Measurements from ENCODE around the gene TTC34. TPM values are rescaled to one million over a fixed set of nuclear protein-coding genes. Genes with fewer than 3 reads are reported as not detected.
A peak's percentile ranks its signal among the peaks of the same experiment; 100 is the strongest.

The TTC34 gene
- total RNA-seq, 1 donor from 2014 or later: 3.6 TPM

- Mint-ChIP-seq H3K4me3 (no peak overlapping the region), H3K9me3 (peaks cover 18% of the 10 kb centered on the region), H3K27me3 (ENCODE audit: low read depth) (no peaks in the 10 kb centered on the region), H3K36me3 (peaks cover 5% of the 10 kb centered on the region), H3K27ac (no peak overlapping the region), H3K4me1 (peaks cover 6% of the 10 kb centered on the region)
- no peak for TF ChIP-seq CTCF (IDR thresholded peaks at IDR 0.05; ENCODE audit: unreplicated experiment)
- no peak for DNase-seq (ENCODE audit: low spot score in 2 of 2, unreplicated experiment in 2 of 2)
Observed at GRCh38 chr1:2645143-2645542, 156.3 kb downstream of the TTC34 start.

GRCh38 chr1:2644591-2645101, 156.8 kb downstream of the TTC34 start:
- peaks cover 5% of the 10 kb centered on the region for H3K36me3 Mint-ChIP-seq
- no peak overlapping the region for H3K4me3 Mint-ChIP-seq

GRCh38 chr1:2644171-2644570, 157.3 kb downstream of the TTC34 start:
- H3K27ac Mint-ChIP-seq: no peak overlapping the region
- H3K9me3 Mint-ChIP-seq: peaks cover 18% of the 10 kb centered on the region
- peaks cover 5% of the 10 kb centered on the region for H3K36me3 Mint-ChIP-seq
- H3K4me3 Mint-ChIP-seq: peak overlapping the region; percentile 75
- peaks cover 6% of the 10 kb centered on the region for H3K4me1 Mint-ChIP-seq
- DNase-seq (ENCODE audit: low spot score in 2 of 2, unreplicated experiment in 2 of 2): no peak
- TF ChIP-seq CTCF (IDR thresholded peaks at IDR 0.05; ENCODE audit: unreplicated experiment): no peak
- no peaks in the 10 kb centered on the region for H3K27me3 Mint-ChIP-seq (ENCODE audit: low read depth)

More at GRCh38 chr1:2644591-2645101, 156.8 kb downstream of the TTC34 start:
- TF ChIP-seq CTCF (IDR thresholded peaks at IDR 0.05; ENCODE audit: unreplicated experiment): no peak
- Mint-ChIP-seq H3K4me1 (peaks cover 6% of the 10 kb centered on the region), H3K9me3 (peaks cover 18% of the 10 kb centered on the region), H3K27ac (no peak overlapping the region), H3K27me3 (ENCODE audit: low read depth) (no peaks in the 10 kb centered on the region)
- no peak for DNase-seq (ENCODE audit: low spot score in 2 of 2, unreplicated experiment in 2 of 2)

GRCh38 chr1:2643414-2644077, 157.9 kb downstream of the TTC34 start:
- Mint-ChIP-seq H3K27ac (no peak overlapping the region), H3K9me3 (peaks cover 15% of the 10 kb centered on the region), H3K36me3 (peaks cover 5% of the 10 kb centered on the region), H3K4me3 (peak overlapping the region; percentile 75), H3K4me1 (peaks cover 6% of the 10 kb centered on the region), H3K27me3 (ENCODE audit: low read depth) (no peaks in the 10 kb centered on the region)
- no peak for DNase-seq (ENCODE audit: low spot score in 2 of 2, unreplicated experiment in 2 of 2)
- no peak for TF ChIP-seq CTCF (IDR thresholded peaks at IDR 0.05; ENCODE audit: unreplicated experiment)

GRCh38 chr1:2642560-2643413, 158.7 kb downstream of the TTC34 start:
- Mint-ChIP-seq H3K4me3 (peak overlapping the region; percentile 75), H3K4me1 (peaks cover 6% of the 10 kb centered on the region), H3K9me3 (peaks cover 10% of the 10 kb centered on the region), H3K36me3 (peaks cover 2% of the 10 kb centered on the region), H3K27ac (peak overlapping the region; percentile 37), H3K27me3 (ENCODE audit: low read depth) (no peaks in the 10 kb centered on the region)
- peak; percentile 96 to 97 for DNase-seq (ENCODE audit: low spot score in 2 of 2, unreplicated experiment in 2 of 2)
- no peak for TF ChIP-seq CTCF (IDR thresholded peaks at IDR 0.05; ENCODE audit: unreplicated experiment)

All from mesothelial cell of epicardium (in vitro differentiated cells).